Measurements from ENCODE around the gene PARVB.
A peak's percentile ranks its signal among the peaks of the same experiment; 100 is the strongest.

Gene PARVB

GRCh38 chr22:44025171-44026065 lies 1.3 kb downstream of the PARVB start:
- Histone ChIP-seq H3K27me3 (ENCODE audit: control insufficient read depth in 2 of 2, insufficient read depth in 2 of 2, low read length in 2 of 2) (peaks cover 0 to 3% of the 10 kb centered on the region in 2 donors), H3K27ac (ENCODE audit: low read depth in 2 of 2, low read length in 2 of 2) (peak overlapping the region; percentile 79 to 87), H3K36me3 (ENCODE audit: control insufficient read depth in 2 of 2, insufficient read depth in 2 of 2, low read length in 2 of 2) (no peaks in the 10 kb centered on the region), H3K9me3 (ENCODE audit: control insufficient read depth in 2 of 2, low read length in 2 of 2) (no peaks in the 10 kb centered on the region), H3K4me1 (ENCODE audit: control insufficient read depth in 2 of 2, insufficient read depth in 2 of 2, low read length in 2 of 2) (peaks cover 2 to 11% of the 10 kb centered on the region in 2 donors), H3K9ac (ENCODE audit: low read depth in 1 of 2, low read length in 2 of 2) (peak overlapping the region; percentile 57 to 68), H3K4me3 (ENCODE audit: low read length in 2 of 2) (peak overlapping the region; percentile 38 to 58)

- H3K4me3 ChIP-seq (ENCODE audit: low read length in 2 of 2), result peak overlapping the region in 1 of 2 donors; percentile 58
- H3K9ac ChIP-seq (ENCODE audit: low read depth in 1 of 2, low read length in 2 of 2), result peak overlapping the region in 1 of 2 donors; percentile 65
- H3K27me3 ChIP-seq (ENCODE audit: control insufficient read depth in 2 of 2, insufficient read depth in 2 of 2, low read length in 2 of 2), result peaks cover 0 to 3% of the 10 kb centered on the region in 2 donors
- H3K9me3 ChIP-seq (ENCODE audit: control insufficient read depth in 2 of 2, low read length in 2 of 2), result no peaks in the 10 kb centered on the region
- H3K27ac ChIP-seq (ENCODE audit: low read depth in 2 of 2, low read length in 2 of 2), result peak overlapping the region; percentile 79 to 87
- H3K36me3 ChIP-seq (ENCODE audit: control insufficient read depth in 2 of 2, insufficient read depth in 2 of 2, low read length in 2 of 2), result no peaks in the 10 kb centered on the region
- peaks cover 2 to 11% of the 10 kb centered on the region in 2 donors for H3K4me1 ChIP-seq (ENCODE audit: control insufficient read depth in 2 of 2, insufficient read depth in 2 of 2, low read length in 2 of 2)
Observed at GRCh38 chr22:44026066-44026629, 2.0 kb downstream of the PARVB start.

- H3K9ac ChIP-seq (ENCODE audit: low read depth in 1 of 2, low read length in 2 of 2), result peak overlapping the region in 1 of 2 donors; percentile 32
- peaks cover 0 to 3% of the 10 kb centered on the region in 2 donors for H3K27me3 ChIP-seq (ENCODE audit: control insufficient read depth in 2 of 2, insufficient read depth in 2 of 2, low read length in 2 of 2)
- H3K9me3 ChIP-seq (ENCODE audit: control insufficient read depth in 2 of 2, low read length in 2 of 2), result no peaks in the 10 kb centered on the region
- H3K4me1 ChIP-seq (ENCODE audit: control insufficient read depth in 2 of 2, insufficient read depth in 2 of 2, low read length in 2 of 2), result peaks cover 2 to 11% of the 10 kb centered on the region in 2 donors
- H3K27ac ChIP-seq (ENCODE audit: low read depth in 2 of 2, low read length in 2 of 2), result peak overlapping the region; percentile 79 to 87
- no peaks in the 10 kb centered on the region for H3K36me3 ChIP-seq (ENCODE audit: control insufficient read depth in 2 of 2, insufficient read depth in 2 of 2, low read length in 2 of 2)
- H3K4me3 ChIP-seq (ENCODE audit: low read length in 2 of 2), result peak overlapping the region in 1 of 2 donors; percentile 58
Observed at GRCh38 chr22:44026630-44027511, 2.8 kb downstream of the PARVB start.

- Histone ChIP-seq H3K9me3 (ENCODE audit: control insufficient read depth in 2 of 2, low read length in 2 of 2) (no peaks in the 10 kb centered on the region), H3K36me3 (ENCODE audit: control insufficient read depth in 2 of 2, insufficient read depth in 2 of 2, low read length in 2 of 2) (no peaks in the 10 kb centered on the region), H3K4me1 (ENCODE audit: control insufficient read depth in 2 of 2, insufficient read depth in 2 of 2, low read length in 2 of 2) (peaks cover 2 to 11% of the 10 kb centered on the region in 2 donors), H3K27me3 (ENCODE audit: control insufficient read depth in 2 of 2, insufficient read depth in 2 of 2, low read length in 2 of 2) (peaks cover 0 to 3% of the 10 kb centered on the region in 2 donors), H3K4me3 (ENCODE audit: low read length in 2 of 2) (no peak overlapping the region), H3K9ac (ENCODE audit: low read depth in 1 of 2, low read length in 2 of 2) (no peak overlapping the region), H3K27ac (ENCODE audit: low read depth in 2 of 2, low read length in 2 of 2) (no peak overlapping the region)
Observed at GRCh38 chr22:44028091-44028490, 4.0 kb downstream of the PARVB start.

GRCh38 chr22:44029069-44029468 lies 5.0 kb downstream of the PARVB start:
- H3K27ac ChIP-seq (ENCODE audit: low read depth in 2 of 2, low read length in 2 of 2), result no peak overlapping the region
- no peak overlapping the region for H3K9ac ChIP-seq (ENCODE audit: low read depth in 1 of 2, low read length in 2 of 2)
- no peak overlapping the region for H3K4me3 ChIP-seq (ENCODE audit: low read length in 2 of 2)
- no peaks in the 10 kb centered on the region for H3K27me3 ChIP-seq (ENCODE audit: control insufficient read depth in 2 of 2, insufficient read depth in 2 of 2, low read length in 2 of 2)
- H3K4me1 ChIP-seq (ENCODE audit: control insufficient read depth in 2 of 2, insufficient read depth in 2 of 2, low read length in 2 of 2), result peaks cover 0 to 11% of the 10 kb centered on the region in 2 donors
- H3K36me3 ChIP-seq (ENCODE audit: control insufficient read depth in 2 of 2, insufficient read depth in 2 of 2, low read length in 2 of 2), result no peaks in the 10 kb centered on the region
- H3K9me3 ChIP-seq (ENCODE audit: control insufficient read depth in 2 of 2, low read length in 2 of 2), result no peaks in the 10 kb centered on the region

GRCh38 chr22:44030051-44030701 lies 6.1 kb downstream of the PARVB start:
- Histone ChIP-seq H3K4me1 (ENCODE audit: control insufficient read depth in 2 of 2, insufficient read depth in 2 of 2, low read length in 2 of 2) (peaks cover 0 to 11% of the 10 kb centered on the region in 2 donors), H3K9ac (ENCODE audit: low read depth in 1 of 2, low read length in 2 of 2) (no peak overlapping the region), H3K27me3 (ENCODE audit: control insufficient read depth in 2 of 2, insufficient read depth in 2 of 2, low read length in 2 of 2) (no peaks in the 10 kb centered on the region), H3K9me3 (ENCODE audit: control insufficient read depth in 2 of 2, low read length in 2 of 2) (no peaks in the 10 kb centered on the region), H3K36me3 (ENCODE audit: control insufficient read depth in 2 of 2, insufficient read depth in 2 of 2, low read length in 2 of 2) (no peaks in the 10 kb centered on the region), H3K27ac (ENCODE audit: low read depth in 2 of 2, low read length in 2 of 2) (no peak overlapping the region), H3K4me3 (ENCODE audit: low read length in 2 of 2) (no peak overlapping the region)

- Histone ChIP-seq H3K27ac (ENCODE audit: low read depth in 2 of 2, low read length in 2 of 2) (no peak overlapping the region), H3K27me3 (ENCODE audit: control insufficient read depth in 2 of 2, insufficient read depth in 2 of 2, low read length in 2 of 2) (no peaks in the 10 kb centered on the region), H3K36me3 (ENCODE audit: control insufficient read depth in 2 of 2, insufficient read depth in 2 of 2, low read length in 2 of 2) (no peaks in the 10 kb centered on the region), H3K4me3 (ENCODE audit: low read length in 2 of 2) (no peak overlapping the region), H3K4me1 (ENCODE audit: control insufficient read depth in 2 of 2, insufficient read depth in 2 of 2, low read length in 2 of 2) (peaks cover 0 to 11% of the 10 kb centered on the region in 2 donors), H3K9ac (ENCODE audit: low read depth in 1 of 2, low read length in 2 of 2) (no peak overlapping the region), H3K9me3 (ENCODE audit: control insufficient read depth in 2 of 2, low read length in 2 of 2) (no peaks in the 10 kb centered on the region)
Observed at GRCh38 chr22:44030702-44031082, 6.6 kb downstream of the PARVB start.

GRCh38 chr22:44031158-44031952 lies 7.3 kb downstream of the PARVB start:
- Histone ChIP-seq H3K36me3 (ENCODE audit: control insufficient read depth in 2 of 2, insufficient read depth in 2 of 2, low read length in 2 of 2) (no peaks in the 10 kb centered on the region), H3K27me3 (ENCODE audit: control insufficient read depth in 2 of 2, insufficient read depth in 2 of 2, low read length in 2 of 2) (no peaks in the 10 kb centered on the region), H3K4me1 (ENCODE audit: control insufficient read depth in 2 of 2, insufficient read depth in 2 of 2, low read length in 2 of 2) (peaks cover 0 to 6% of the 10 kb centered on the region in 2 donors), H3K27ac (ENCODE audit: low read depth in 2 of 2, low read length in 2 of 2) (no peak overlapping the region), H3K9ac (ENCODE audit: low read depth in 1 of 2, low read length in 2 of 2) (no peak overlapping the region), H3K4me3 (ENCODE audit: low read length in 2 of 2) (no peak overlapping the region), H3K9me3 (ENCODE audit: control insufficient read depth in 2 of 2, low read length in 2 of 2) (no peaks in the 10 kb centered on the region)

- Histone ChIP-seq H3K4me3 (ENCODE audit: low read length in 2 of 2) (no peak overlapping the region), H3K27ac (ENCODE audit: low read depth in 2 of 2, low read length in 2 of 2) (no peak overlapping the region)
Observed at GRCh38 chr22:44032126-44032730, 8.1 kb downstream of the PARVB start.

More at GRCh38 chr22:44032126-44032730, 8.1 kb downstream of the PARVB start:
- Histone ChIP-seq H3K4me1 (ENCODE audit: control insufficient read depth in 2 of 2, insufficient read depth in 2 of 2, low read length in 2 of 2) (peaks cover 0 to 2% of the 10 kb centered on the region in 2 donors), H3K9ac (ENCODE audit: low read depth in 1 of 2, low read length in 2 of 2) (no peak overlapping the region), H3K27me3 (ENCODE audit: control insufficient read depth in 2 of 2, insufficient read depth in 2 of 2, low read length in 2 of 2) (no peaks in the 10 kb centered on the region), H3K36me3 (ENCODE audit: control insufficient read depth in 2 of 2, insufficient read depth in 2 of 2, low read length in 2 of 2) (no peaks in the 10 kb centered on the region), H3K9me3 (ENCODE audit: control insufficient read depth in 2 of 2, low read length in 2 of 2) (no peaks in the 10 kb centered on the region)

All from mucosa of rectum (tissue), 2 donors.